ENCODE results near the gene EID2B.

The EID2B gene, protein sequence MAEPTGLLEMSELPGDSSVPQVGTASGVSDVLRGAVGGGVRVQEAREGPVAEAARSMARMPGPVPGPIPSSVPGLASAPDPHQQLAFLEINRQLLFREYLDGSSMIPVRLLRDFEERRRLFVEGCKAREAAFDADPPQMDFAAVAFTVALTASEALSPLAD

DNA sequence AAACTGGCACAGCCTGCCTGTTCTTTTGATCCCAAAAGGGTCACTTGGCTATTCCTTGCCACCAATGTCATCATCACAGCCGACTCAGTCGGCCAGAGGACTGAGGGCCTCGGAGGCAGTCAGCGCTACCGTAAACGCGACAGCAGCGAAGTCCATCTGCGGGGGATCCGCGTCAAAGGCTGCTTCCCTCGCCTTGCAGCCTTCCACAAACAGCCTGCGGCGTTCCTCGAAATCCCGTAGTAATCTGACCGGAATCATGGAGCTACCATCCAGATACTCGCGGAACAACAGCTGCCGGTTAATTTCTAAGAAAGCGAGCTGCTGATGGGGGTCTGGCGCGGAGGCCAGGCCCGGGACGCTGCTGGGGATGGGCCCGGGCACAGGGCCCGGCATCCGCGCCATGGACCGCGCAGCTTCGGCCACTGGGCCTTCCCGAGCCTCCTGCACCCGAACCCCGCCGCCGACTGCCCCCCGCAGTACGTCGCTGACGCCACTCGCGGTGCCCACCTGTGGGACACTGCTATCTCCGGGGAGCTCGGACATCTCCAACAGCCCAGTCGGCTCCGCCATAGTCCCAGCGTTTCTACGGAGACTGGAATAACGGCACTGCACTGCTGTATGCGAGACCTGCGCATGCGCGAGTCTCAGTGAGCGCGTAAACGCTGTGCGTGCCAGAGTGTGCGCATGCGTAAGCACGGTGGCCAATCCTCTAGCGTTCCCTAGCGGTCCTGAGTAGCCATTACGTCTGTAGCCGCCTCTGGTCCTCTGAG lies at the start of gene EID2B:
Gene EID2B (minus strand): TSS at position 620 of the 770 bp plus-strand sequence. CDS start 50 bp downstream, at position 570.
- Histone ChIP-seq H3K4me1 (ENCODE audit: control insufficient read depth, low read depth, low read length) (peaks cover 3% of the 10 kb centered on the region), H3K27me3 (ENCODE audit: control insufficient read depth, insufficient read depth, low read length) (no peaks in the 10 kb centered on the region), H3K4me3 (ENCODE audit: low read length) (peak within 1 kb of the TSS; percentile 75), H3K36me3 (ENCODE audit: control insufficient read depth, low read depth, low read length) (no peaks in the 10 kb centered on the region), H3K9ac (ENCODE audit: low read length) (peak within 1 kb of the TSS; percentile 69), H3K9me3 (ENCODE audit: control insufficient read depth, low read depth, low read length) (no peaks in the 10 kb centered on the region), H3K27ac (ENCODE audit: low read length) (no peak within 1 kb of the TSS)

DNA sequence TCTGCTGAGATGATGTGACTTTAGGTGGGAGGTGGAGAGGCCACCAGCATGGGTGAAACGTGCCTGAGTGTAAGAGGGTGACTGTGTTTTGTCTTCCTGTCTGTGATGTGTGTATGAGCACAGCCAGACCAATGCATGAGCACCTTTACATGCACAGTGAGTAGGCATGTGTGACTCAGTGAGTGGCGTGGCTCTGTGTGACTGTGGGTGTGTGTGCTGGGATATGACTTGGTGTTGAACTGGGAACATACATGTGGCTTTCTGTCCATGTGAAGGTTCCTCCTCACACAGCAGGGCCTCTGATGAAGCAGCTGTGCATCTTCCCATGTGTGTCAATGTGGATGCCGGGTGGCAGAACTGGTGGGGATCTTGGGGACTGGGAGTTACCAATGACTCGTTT lies 49.8 kb upstream of the EID2B start:
- no peaks in the 10 kb centered on the region for H3K4me1 ChIP-seq (ENCODE audit: control insufficient read depth, low read depth, low read length)
- H3K36me3 ChIP-seq (ENCODE audit: control insufficient read depth, low read depth, low read length), result no peaks in the 10 kb centered on the region
- H3K27ac ChIP-seq (ENCODE audit: low read length), result no peak overlapping the region
- H3K4me3 ChIP-seq (ENCODE audit: low read length), result no peak overlapping the region
- no peak overlapping the region for H3K9ac ChIP-seq (ENCODE audit: low read length)
- H3K9me3 ChIP-seq (ENCODE audit: control insufficient read depth, low read depth, low read length), result peaks cover 4% of the 10 kb centered on the region
- peaks cover 10% of the 10 kb centered on the region for H3K27me3 ChIP-seq (ENCODE audit: control insufficient read depth, insufficient read depth, low read length)

DNA sequence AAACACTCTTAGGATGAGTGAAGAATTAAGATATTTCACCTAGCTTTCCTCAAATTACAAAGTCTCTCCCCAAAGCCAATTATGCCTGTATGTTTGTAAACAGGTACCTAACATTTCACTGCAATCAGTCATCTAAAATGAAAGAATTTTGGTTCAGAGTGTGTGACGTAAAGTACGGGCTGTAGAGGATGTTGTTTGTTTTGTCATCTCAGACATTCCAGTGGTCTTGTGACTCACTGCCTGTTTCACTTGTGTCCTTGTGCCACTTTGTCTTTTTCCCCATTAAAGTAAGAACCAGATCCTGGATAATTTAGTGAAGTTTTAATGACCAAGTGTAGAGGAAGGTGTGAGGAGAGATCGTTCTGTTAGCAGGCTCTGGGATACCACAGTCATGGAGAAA lies 36.0 kb upstream of the EID2B start:
- no peaks in the 10 kb centered on the region for H3K4me1 ChIP-seq (ENCODE audit: control insufficient read depth, low read depth, low read length)
- no peak overlapping the region for H3K27ac ChIP-seq (ENCODE audit: low read length)
- H3K36me3 ChIP-seq (ENCODE audit: control insufficient read depth, low read depth, low read length), result no peaks in the 10 kb centered on the region
- no peak overlapping the region for H3K9ac ChIP-seq (ENCODE audit: low read length)
- no peaks in the 10 kb centered on the region for H3K9me3 ChIP-seq (ENCODE audit: control insufficient read depth, low read depth, low read length)
- H3K27me3 ChIP-seq (ENCODE audit: control insufficient read depth, insufficient read depth, low read length), result peaks cover 10% of the 10 kb centered on the region
- no peak overlapping the region for H3K4me3 ChIP-seq (ENCODE audit: low read length)

DNA sequence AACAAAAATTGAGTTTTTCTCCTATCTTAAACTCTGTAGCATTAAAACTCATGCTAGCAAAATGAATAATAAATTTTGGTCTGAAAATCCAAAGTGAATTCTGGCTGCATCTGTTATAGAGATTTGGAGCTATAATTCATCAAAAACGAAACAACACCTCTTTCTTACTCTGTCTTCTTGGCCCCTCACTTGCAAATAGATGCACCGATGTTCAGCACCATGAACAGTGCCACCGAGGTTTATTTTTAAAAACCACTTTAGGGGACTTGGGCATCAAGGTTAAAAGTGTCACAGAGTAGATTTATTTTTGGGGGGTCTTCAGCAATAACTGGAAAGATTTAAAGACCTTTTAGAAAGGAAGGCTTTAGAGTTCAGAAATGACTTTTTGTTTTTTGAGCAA lies 33.4 kb upstream of the EID2B start:
- H3K4me3 ChIP-seq (ENCODE audit: low read length), result no peak overlapping the region
- H3K9me3 ChIP-seq (ENCODE audit: control insufficient read depth, low read depth, low read length), result no peaks in the 10 kb centered on the region
- no peaks in the 10 kb centered on the region for H3K36me3 ChIP-seq (ENCODE audit: control insufficient read depth, low read depth, low read length)
- H3K9ac ChIP-seq (ENCODE audit: low read length), result no peak overlapping the region
- no peak overlapping the region for H3K27ac ChIP-seq (ENCODE audit: low read length)
- H3K27me3 ChIP-seq (ENCODE audit: control insufficient read depth, insufficient read depth, low read length), result peaks cover 10% of the 10 kb centered on the region
- H3K4me1 ChIP-seq (ENCODE audit: control insufficient read depth, low read depth, low read length), result no peaks in the 10 kb centered on the region

DNA sequence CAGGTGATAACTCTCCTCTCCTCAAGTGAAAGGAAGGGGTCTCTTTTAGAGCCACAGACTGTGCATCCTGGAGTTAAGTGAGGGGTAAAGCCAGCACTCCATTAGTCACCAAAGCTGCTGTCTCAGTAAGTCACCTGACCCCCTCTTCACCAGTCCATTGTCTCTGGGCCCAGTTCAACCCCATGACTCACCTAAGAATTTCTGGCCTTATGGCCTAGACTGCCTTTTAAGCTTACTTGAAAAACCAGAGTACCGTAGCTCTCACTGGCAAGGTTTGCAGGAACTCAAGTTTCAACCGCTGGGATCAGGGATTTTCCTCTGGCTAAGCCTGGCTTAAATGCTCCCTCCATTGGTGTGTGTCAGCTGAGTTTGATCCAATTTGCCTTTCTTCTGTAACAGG lies 30.8 kb upstream of the EID2B start:
- H3K27me3 ChIP-seq (ENCODE audit: control insufficient read depth, insufficient read depth, low read length), result peaks cover 8% of the 10 kb centered on the region
- no peaks in the 10 kb centered on the region for H3K4me1 ChIP-seq (ENCODE audit: control insufficient read depth, low read depth, low read length)
- H3K36me3 ChIP-seq (ENCODE audit: control insufficient read depth, low read depth, low read length), result no peaks in the 10 kb centered on the region
- H3K9ac ChIP-seq (ENCODE audit: low read length), result no peak overlapping the region
- H3K9me3 ChIP-seq (ENCODE audit: control insufficient read depth, low read depth, low read length), result no peaks in the 10 kb centered on the region
- H3K27ac ChIP-seq (ENCODE audit: low read length), result no peak overlapping the region
- H3K4me3 ChIP-seq (ENCODE audit: low read length), result no peak overlapping the region

DNA sequence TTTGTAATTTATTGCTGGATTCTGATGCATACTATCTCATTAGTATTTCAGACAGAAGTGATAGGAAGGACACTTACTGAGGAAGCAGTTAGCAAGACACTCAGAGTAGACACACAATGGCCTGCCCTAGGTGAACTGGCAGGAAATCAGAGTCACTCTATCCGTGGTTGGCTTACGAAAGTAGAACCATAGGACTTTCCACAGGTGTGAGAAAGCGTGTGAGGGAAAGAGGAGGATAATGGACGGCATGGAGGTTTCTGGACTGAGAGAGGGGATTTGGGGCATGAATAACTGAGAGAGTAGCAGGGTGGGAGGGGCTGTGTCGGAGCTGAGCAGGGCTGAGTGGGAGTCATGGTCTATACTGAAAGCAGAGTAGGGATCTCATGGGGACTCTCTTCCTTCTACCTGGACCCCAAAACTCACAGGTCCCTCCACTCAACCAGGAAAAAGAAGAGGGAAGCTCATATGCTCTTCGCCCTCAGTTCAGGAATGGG lies 26.0 kb upstream of the EID2B start:
- peaks cover 4% of the 10 kb centered on the region for H3K27me3 ChIP-seq (ENCODE audit: control insufficient read depth, insufficient read depth, low read length)
- H3K4me1 ChIP-seq (ENCODE audit: control insufficient read depth, low read depth, low read length), result no peaks in the 10 kb centered on the region
- H3K36me3 ChIP-seq (ENCODE audit: control insufficient read depth, low read depth, low read length), result no peaks in the 10 kb centered on the region
- H3K4me3 ChIP-seq (ENCODE audit: low read length), result no peak overlapping the region
- no peak overlapping the region for H3K27ac ChIP-seq (ENCODE audit: low read length)
- H3K9me3 ChIP-seq (ENCODE audit: control insufficient read depth, low read depth, low read length), result no peaks in the 10 kb centered on the region
- no peak overlapping the region for H3K9ac ChIP-seq (ENCODE audit: low read length)

DNA sequence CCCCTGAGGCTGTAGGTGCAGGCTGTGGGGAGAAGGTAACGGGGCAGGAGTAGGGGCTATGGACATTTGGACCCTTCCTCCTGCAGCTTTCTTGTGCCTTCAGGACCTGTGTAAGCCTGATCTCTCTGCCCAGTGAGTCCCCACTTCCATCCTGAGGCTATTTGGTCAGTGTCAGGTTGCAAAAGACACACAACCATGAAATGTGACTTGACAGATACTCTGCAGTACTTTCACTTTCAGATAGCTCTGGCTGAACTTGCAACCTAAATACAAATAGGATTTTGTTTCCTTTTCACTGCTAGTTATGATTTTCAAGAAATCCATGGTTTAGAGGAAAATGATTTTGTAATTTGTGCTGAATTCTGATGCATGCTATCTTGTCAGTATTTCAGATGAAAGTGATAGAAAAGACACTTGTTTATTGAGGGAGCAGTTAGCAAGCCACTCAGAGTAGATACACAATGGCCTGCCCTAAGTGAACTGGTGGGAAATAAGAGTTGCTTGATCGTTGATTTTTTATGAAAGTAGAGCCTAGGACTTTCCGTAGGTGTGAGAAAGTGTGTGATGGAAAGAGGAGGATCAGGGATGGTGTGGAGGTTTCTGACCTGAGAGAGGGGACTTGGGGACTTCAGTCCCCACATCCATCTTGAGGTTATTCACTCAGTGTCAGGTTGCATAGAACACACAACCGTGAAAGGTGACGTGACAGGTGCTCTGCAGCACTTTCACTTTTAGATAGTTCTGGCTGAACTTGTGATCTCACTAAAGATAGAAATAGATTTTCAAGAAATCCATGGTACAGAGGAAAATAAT lies 25.4 kb upstream of the EID2B start:
- no peak overlapping the region for H3K27ac ChIP-seq (ENCODE audit: low read length)
- H3K9ac ChIP-seq (ENCODE audit: low read length), result no peak overlapping the region
- H3K4me3 ChIP-seq (ENCODE audit: low read length), result no peak overlapping the region
- peaks cover 4% of the 10 kb centered on the region for H3K27me3 ChIP-seq (ENCODE audit: control insufficient read depth, insufficient read depth, low read length)
- no peaks in the 10 kb centered on the region for H3K36me3 ChIP-seq (ENCODE audit: control insufficient read depth, low read depth, low read length)
- H3K9me3 ChIP-seq (ENCODE audit: control insufficient read depth, low read depth, low read length), result no peaks in the 10 kb centered on the region
- H3K4me1 ChIP-seq (ENCODE audit: control insufficient read depth, low read depth, low read length), result no peaks in the 10 kb centered on the region

DNA sequence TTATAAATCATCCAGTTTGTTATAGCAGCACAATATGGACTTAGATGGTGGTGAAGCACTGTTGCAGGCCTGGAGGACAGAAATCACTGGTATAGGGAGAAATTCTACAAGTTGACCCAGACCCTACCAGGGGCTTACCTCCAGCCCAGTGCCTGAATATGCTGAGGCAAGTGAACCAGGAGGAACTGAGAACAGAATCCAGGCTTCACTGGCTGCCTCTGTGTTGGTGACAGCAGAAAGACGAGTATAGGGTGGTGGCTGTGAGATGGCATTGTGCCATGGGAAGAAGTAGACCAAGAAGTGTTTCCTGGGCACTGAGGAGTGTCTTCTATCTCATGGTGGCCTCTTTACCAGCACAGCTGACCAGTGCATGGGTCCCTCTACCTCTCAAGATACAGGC lies 23.2 kb upstream of the EID2B start:
- no peak overlapping the region for H3K4me3 ChIP-seq (ENCODE audit: low read length)
- H3K36me3 ChIP-seq (ENCODE audit: control insufficient read depth, low read depth, low read length), result no peaks in the 10 kb centered on the region
- H3K27me3 ChIP-seq (ENCODE audit: control insufficient read depth, insufficient read depth, low read length), result peaks cover 4% of the 10 kb centered on the region
- H3K9ac ChIP-seq (ENCODE audit: low read length), result no peak overlapping the region
- H3K4me1 ChIP-seq (ENCODE audit: control insufficient read depth, low read depth, low read length), result no peaks in the 10 kb centered on the region
- no peaks in the 10 kb centered on the region for H3K9me3 ChIP-seq (ENCODE audit: control insufficient read depth, low read depth, low read length)
- H3K27ac ChIP-seq (ENCODE audit: low read length), result no peak overlapping the region

DNA sequence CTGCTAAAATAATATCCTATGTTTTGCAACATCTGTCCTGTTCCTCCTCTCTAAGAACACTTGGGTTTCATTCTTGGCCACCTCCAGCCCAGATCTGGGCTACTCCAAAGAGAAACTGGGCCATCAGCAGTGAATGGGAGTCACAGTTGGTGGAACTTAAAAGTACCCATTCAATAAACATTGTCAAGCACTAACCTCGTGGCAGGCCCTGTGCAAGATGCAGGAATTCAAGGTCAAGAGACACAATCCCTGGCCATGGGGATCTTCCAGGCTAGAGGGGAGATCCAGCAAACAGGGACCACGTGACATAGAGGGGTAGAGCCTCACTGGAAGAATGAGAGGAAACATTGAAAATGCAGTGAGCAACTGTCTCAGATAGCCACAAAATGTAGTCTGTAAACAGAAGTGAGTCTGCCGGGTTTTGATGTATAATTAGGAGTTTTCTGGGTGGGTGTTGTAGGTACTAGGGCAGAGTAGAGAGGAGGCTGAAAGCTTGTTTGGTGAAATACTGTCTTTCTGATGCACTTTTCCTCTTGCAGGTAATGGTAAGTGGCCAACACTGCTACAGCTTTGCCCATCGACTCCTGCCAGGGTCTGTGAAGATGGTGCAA lies 22.2 kb upstream of the EID2B start:
- Histone ChIP-seq H3K27ac (ENCODE audit: low read length) (no peak overlapping the region), H3K9ac (ENCODE audit: low read length) (no peak overlapping the region), H3K27me3 (ENCODE audit: control insufficient read depth, insufficient read depth, low read length) (no peaks in the 10 kb centered on the region), H3K4me1 (ENCODE audit: control insufficient read depth, low read depth, low read length) (no peaks in the 10 kb centered on the region), H3K9me3 (ENCODE audit: control insufficient read depth, low read depth, low read length) (no peaks in the 10 kb centered on the region), H3K4me3 (ENCODE audit: low read length) (no peak overlapping the region), H3K36me3 (ENCODE audit: control insufficient read depth, low read depth, low read length) (no peaks in the 10 kb centered on the region)

DNA sequence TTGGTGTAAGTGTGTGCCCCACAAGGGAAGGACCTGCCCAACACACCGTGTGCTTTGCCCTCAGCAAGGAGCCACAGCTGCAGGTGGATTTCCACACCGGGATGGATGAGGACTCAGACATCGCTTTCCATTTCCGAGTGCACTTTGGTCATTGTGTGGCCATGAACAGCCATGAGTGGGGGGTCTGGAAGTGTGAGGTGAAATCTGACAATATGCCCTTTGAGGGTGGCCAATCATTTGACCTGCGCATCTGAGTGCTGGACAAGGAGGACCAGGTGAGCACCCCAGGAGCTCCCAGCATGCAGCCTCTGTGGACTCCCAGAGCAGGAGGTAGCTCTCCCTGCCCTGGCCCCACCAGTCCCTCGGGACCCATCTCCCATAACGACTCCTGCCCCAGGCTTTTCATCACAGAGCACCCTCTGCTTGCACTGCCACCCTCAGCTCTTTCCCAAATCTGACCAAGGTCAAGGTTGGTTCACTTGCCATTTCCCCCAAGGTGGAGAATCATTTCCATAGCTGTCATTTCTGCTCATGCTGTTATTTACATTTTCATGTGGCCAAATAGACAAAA lies 20.5 kb upstream of the EID2B start:
- H3K27me3 ChIP-seq (ENCODE audit: control insufficient read depth, insufficient read depth, low read length), result no peaks in the 10 kb centered on the region
- no peak overlapping the region for H3K4me3 ChIP-seq (ENCODE audit: low read length)
- H3K27ac ChIP-seq (ENCODE audit: low read length), result no peak overlapping the region
- H3K4me1 ChIP-seq (ENCODE audit: control insufficient read depth, low read depth, low read length), result no peaks in the 10 kb centered on the region
- no peaks in the 10 kb centered on the region for H3K36me3 ChIP-seq (ENCODE audit: control insufficient read depth, low read depth, low read length)
- no peak overlapping the region for H3K9ac ChIP-seq (ENCODE audit: low read length)
- H3K9me3 ChIP-seq (ENCODE audit: control insufficient read depth, low read depth, low read length), result no peaks in the 10 kb centered on the region

DNA sequence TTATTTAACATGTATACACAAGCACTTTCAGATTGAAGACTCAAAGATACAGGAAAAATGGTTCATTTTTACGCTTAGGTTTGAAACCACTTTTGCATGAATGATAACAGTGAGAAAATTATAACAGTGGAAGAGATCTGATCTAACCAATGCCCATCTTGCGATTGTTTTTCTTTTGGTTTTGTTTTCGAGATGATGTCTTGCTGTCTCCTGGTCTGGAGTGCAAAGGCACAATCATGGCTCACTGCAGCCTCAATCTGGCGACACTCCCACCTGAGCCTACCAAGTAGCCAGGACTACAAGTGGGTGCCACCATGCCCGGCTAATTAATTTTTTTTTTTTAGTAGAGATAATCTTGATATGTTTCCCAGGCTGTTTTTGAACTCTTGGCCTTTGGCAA lies 17.5 kb upstream of the EID2B start:
- H3K27ac ChIP-seq (ENCODE audit: low read length), result no peak overlapping the region
- H3K27me3 ChIP-seq (ENCODE audit: control insufficient read depth, insufficient read depth, low read length), result no peaks in the 10 kb centered on the region
- H3K9ac ChIP-seq (ENCODE audit: low read length), result no peak overlapping the region
- H3K36me3 ChIP-seq (ENCODE audit: control insufficient read depth, low read depth, low read length), result no peaks in the 10 kb centered on the region
- no peak overlapping the region for H3K4me3 ChIP-seq (ENCODE audit: low read length)
- no peaks in the 10 kb centered on the region for H3K9me3 ChIP-seq (ENCODE audit: control insufficient read depth, low read depth, low read length)
- H3K4me1 ChIP-seq (ENCODE audit: control insufficient read depth, low read depth, low read length), result no peaks in the 10 kb centered on the region
